Mesothelial cell of epicardium (in vitro differentiated cells): ENCODE measurements around the gene ERBIN. TPM values are rescaled to one million over a fixed set of nuclear protein-coding genes. Genes with fewer than 3 reads are reported as not detected.

ENCODE experiments used
- DNase-seq, 2 experiments: peaks; one replicate each; pipeline ENCODE4 v3.0.0; 2021; ENCODE audit warnings: low spot score in 2 of 2; ENCODE audit not compliant: unreplicated experiment in 2 of 2
- H3K27ac Mint-ChIP-seq: 2 replicates; pipeline ENCODE4 v1.8.0; 2021; ENCODE audit warnings: mixed read lengths
- H3K27me3 Mint-ChIP-seq: 2 replicates; pipeline ENCODE4 v1.8.0; 2021; ENCODE audit warnings: low read depth, mixed read lengths
- H3K36me3 Mint-ChIP-seq: 2 replicates; pipeline ENCODE4 v1.8.0; 2021; ENCODE audit warnings: mixed read lengths
- H3K4me1 Mint-ChIP-seq: 2 replicates; pipeline ENCODE4 v1.8.0; 2021; ENCODE audit warnings: mixed read lengths
- H3K4me3 Mint-ChIP-seq: 2 replicates; pipeline ENCODE4 v1.8.0; 2021; ENCODE audit warnings: mild to moderate bottlenecking, moderate library complexity, mixed read lengths
- H3K9me3 Mint-ChIP-seq: 2 replicates; pipeline ENCODE4 v1.8.0; 2021; ENCODE audit warnings: mixed read lengths
- total RNA-seq: library from RNA; stranded (reverse); gene quantifications from 3 replicates; pipeline ENCODE4 v1.2.1, GENCODE V29; 2021
- TF ChIP-seq, protein P1 (sequence below): fragments of 200-600 bp; sonication (generic); IDR thresholded peaks from one replicate; pipeline ENCODE4 v1.5.0; 2021; ENCODE audit warnings: antibody characterized with exemption; ENCODE audit not compliant: unreplicated experiment

ERBIN gene
- total RNA-seq, 1 donor from 2014 or later: 81.8 TPM

DNA sequence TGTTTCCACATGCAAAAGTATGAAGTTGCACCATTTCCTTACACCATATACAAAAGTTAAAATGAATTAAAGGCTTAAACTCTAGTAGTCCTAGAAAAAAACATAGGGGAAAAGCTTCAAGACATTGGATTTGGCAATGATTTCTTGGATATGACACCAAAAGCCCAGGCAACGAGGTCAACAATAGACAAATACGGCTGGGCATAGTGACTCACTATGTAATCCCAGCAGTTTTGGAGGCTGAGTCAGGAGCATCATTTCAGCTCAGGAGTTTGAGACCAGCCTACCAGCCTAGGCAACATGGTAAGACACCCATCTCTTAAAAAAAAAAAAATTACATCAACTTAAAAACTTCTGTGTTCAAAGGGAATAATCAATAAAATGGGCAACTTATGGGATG is 186.8 kb downstream of the ERBIN start:
- H3K9me3 Mint-ChIP-seq: peaks cover 49% of the 10 kb centered on the region
- no peaks in the 10 kb centered on the region for H3K27me3 Mint-ChIP-seq
- peaks cover 19% of the 10 kb centered on the region for H3K36me3 Mint-ChIP-seq
- no peak overlapping the region for H3K4me3 Mint-ChIP-seq
- no peak for DNase-seq
- no peaks in the 10 kb centered on the region for H3K4me1 Mint-ChIP-seq
- TF ChIP-seq, protein P1, sequence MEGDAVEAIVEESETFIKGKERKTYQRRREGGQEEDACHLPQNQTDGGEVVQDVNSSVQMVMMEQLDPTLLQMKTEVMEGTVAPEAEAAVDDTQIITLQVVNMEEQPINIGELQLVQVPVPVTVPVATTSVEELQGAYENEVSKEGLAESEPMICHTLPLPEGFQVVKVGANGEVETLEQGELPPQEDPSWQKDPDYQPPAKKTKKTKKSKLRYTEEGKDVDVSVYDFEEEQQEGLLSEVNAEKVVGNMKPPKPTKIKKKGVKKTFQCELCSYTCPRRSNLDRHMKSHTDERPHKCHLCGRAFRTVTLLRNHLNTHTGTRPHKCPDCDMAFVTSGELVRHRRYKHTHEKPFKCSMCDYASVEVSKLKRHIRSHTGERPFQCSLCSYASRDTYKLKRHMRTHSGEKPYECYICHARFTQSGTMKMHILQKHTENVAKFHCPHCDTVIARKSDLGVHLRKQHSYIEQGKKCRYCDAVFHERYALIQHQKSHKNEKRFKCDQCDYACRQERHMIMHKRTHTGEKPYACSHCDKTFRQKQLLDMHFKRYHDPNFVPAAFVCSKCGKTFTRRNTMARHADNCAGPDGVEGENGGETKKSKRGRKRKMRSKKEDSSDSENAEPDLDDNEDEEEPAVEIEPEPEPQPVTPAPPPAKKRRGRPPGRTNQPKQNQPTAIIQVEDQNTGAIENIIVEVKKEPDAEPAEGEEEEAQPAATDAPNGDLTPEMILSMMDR: no peak
- no peak overlapping the region for H3K27ac Mint-ChIP-seq

DNA sequence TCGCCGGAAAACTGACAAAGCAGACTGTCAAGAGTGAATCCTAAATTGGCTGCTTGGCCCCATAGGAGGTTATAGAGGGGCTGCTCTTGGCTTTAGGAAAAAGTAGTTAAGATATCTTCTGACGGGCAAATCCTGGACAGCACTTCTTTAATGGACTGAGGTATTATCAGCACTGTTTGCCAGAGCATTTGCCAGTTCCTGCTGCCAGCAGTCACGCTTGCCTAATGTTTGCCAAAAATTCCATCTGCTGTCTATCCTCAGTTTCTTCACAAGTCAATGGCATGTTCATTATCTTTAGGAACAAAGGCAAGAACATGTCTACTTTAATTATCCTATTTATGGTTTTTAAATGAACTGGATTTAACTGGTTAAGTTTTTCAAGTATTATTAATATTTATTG is 191.9 kb downstream of the ERBIN start:
- H3K9me3 Mint-ChIP-seq: peaks cover 14% of the 10 kb centered on the region
- TF ChIP-seq, protein P1: no peak
- no peak overlapping the region for H3K4me3 Mint-ChIP-seq
- no peak for DNase-seq
- H3K4me1 Mint-ChIP-seq: no peaks in the 10 kb centered on the region
- no peaks in the 10 kb centered on the region for H3K36me3 Mint-ChIP-seq
- no peak overlapping the region for H3K27ac Mint-ChIP-seq
- H3K27me3 Mint-ChIP-seq: no peaks in the 10 kb centered on the region

DNA sequence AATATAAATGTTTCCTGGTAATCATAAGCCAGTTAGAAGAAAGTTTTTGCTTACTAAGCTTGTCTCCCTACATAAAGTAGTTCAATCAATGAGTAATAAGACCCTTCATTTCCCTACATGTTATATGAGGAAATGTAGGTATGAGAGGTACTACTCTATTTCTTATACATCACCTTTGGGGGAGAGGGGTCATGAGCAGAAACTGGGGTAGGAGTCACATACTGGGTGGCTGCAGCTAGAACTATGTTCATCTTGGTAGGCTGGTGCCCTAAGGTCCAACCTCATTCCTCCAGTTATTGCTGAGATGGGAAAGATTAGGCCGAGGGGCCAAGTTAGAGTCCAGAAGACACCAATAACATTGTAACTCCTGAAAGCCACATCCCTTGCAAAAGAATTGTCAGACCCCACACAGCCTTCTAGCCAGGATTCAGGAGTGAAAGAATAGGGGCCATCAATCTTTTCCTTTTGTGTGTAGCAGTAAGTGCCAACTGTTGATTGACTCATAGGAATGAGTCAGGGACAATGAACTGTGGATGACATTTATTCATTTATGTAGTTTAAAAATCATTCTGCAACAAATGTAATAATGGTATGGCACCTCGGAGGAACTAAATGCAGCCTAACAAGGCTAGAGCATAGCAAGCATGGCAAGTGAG is 196.1 kb downstream of the ERBIN start:
- Mint-ChIP-seq H3K27me3 (no peaks in the 10 kb centered on the region), H3K9me3 (no peaks in the 10 kb centered on the region), H3K4me1 (no peaks in the 10 kb centered on the region), H3K36me3 (no peaks in the 10 kb centered on the region), H3K4me3 (no peak overlapping the region), H3K27ac (no peak overlapping the region)
- no peak for DNase-seq
- TF ChIP-seq, protein P1: no peak

DNA sequence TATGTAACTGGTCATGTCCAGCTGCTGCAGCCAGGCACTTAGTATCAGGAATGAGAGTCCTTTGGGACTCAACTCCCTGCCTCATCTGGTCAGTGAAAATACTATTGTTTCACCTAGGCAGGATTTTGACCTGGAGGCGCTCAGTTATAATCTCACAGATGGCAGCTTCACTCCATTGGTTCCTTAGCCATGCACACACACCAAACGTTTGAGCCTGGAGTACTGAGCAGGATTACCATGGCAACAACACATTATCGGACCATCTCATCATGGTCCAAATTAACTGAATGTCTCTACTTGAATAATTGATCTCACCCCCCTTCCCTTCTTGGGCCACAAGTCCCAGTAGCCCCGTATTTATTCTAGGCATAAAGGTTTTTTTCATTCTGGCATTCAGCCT is 202.8 kb downstream of the ERBIN start:
- Mint-ChIP-seq H3K4me1 (no peaks in the 10 kb centered on the region), H3K9me3 (peaks cover 17% of the 10 kb centered on the region), H3K4me3 (no peak overlapping the region), H3K27ac (no peak overlapping the region), H3K36me3 (no peaks in the 10 kb centered on the region), H3K27me3 (no peaks in the 10 kb centered on the region)
- TF ChIP-seq, protein P1: no peak
- DNase-seq: no peak

DNA sequence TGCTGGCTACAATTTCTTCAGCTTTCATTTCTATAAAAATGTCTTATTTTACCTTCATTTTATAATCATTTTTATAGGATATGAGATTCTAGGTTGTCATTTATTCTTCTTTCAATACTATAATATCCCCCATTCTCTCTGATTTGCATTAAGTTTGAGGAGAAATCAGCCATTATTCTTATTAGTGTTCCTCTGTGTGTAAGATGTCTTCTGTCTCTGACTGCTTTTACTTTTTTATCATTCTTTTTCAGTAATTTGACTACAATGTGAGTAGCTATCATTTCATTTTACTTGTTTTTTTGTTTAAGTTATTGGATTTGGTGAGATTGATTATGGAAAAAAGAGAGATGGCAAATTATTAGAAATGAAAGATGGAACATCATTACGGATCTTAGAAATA is 204.1 kb downstream of the ERBIN start:
- Mint-ChIP-seq H3K27me3 (no peaks in the 10 kb centered on the region), H3K36me3 (no peaks in the 10 kb centered on the region), H3K4me1 (no peaks in the 10 kb centered on the region), H3K9me3 (peaks cover 17% of the 10 kb centered on the region), H3K27ac (no peak overlapping the region), H3K4me3 (no peak overlapping the region)
- TF ChIP-seq, protein P1: no peak
- no peak for DNase-seq

Other genes with a start within 250 kb of the ERBIN start
- gene SGTB, start 204.5 kb upstream of the ERBIN start, total RNA-seq: 6.4 to 9.4 TPM (median 8.6 TPM) in 3 replicates
- gene NLN, start 204.4 kb upstream of the ERBIN start, total RNA-seq: 42.5 to 43.4 TPM (median 42.8 TPM) in 3 replicates
- 128 to 142 TPM (median 138 TPM) in 3 replicates for gene SREK1, start 217.7 kb downstream of the ERBIN start, total RNA-seq